Thoracic aorta (tissue), 2 donors: ENCODE measurements around the gene TCF19. TPM values are rescaled to one million over a fixed set of nuclear protein-coding genes. Genes with fewer than 3 reads are reported as not detected.

Experiments
- ATAC-seq: fragments of 150-250 bp; one replicate; pipeline ENCODE4 v1.8.0; 2017; ENCODE audit warnings: low read depth; ENCODE audit not compliant: insufficient number of reproducible peaks, low FRiP score
- DNase-seq: peaks from one replicate; pipeline ENCODE4 v3.0.0-alpha.2; 2020; ENCODE audit warnings: low spot score
- H3K27ac ChIP-seq, 2 donors: fragments of 200-600 bp; sonication (generic); 1 replicate in 1 of 2; 2 replicates in 1 of 2; pipeline ENCODE4 v1.5.1; 2016; ENCODE audit warnings: mild to moderate bottlenecking in 2 of 2, moderate library complexity in 2 of 2
- H3K27me3 ChIP-seq: fragments of 200-600 bp; sonication (generic); replicated peaks from 2 replicates; pipeline ENCODE4 v1.6.0; 2016; ENCODE audit warnings: mild to moderate bottlenecking; ENCODE audit not compliant: insufficient read depth
- H3K36me3 ChIP-seq: fragments of 200-600 bp; sonication (generic); one replicate; pipeline ENCODE4 v1.5.1; 2016
- H3K4me1 ChIP-seq, 2 donors: fragments of 200-600 bp; sonication (generic); 1 replicate in 1 of 2; 2 replicates in 1 of 2; pipeline versions ENCODE4 v1.5.1 to v1.6.0; 2016; ENCODE audit warnings: low read depth in 2 of 2, mild to moderate bottlenecking in 1 of 2; ENCODE audit not compliant: control insufficient read depth in 1 of 2
- H3K4me3 ChIP-seq: fragments of 200-600 bp; sonication (generic); 2 replicates; pipeline ENCODE4 v1.5.1; 2016; ENCODE audit warnings: mild to moderate bottlenecking
- H3K9me3 ChIP-seq: fragments of 200-600 bp; sonication (generic); 2 replicates; pipeline ENCODE4 v1.5.1; 2016
- CTCF ChIP-seq: fragments of 200-600 bp; sonication (generic); IDR thresholded peaks from one replicate; pipeline ENCODE4 v1.5.1; 2019; ENCODE audit warnings: antibody characterized with exemption
- total RNA-seq, 2 donors: library from RNA; depleted of rRNA; stranded (reverse); fragments of >200 nt; gene quantifications; one replicate each; pipeline versions ENCODE4 v1.1.0 to v1.2.3, GENCODE V29; 2016

TCF19 gene
- total RNA-seq, 2 donors from 2014 or later: 1.6 to 15.7 TPM

- H3K4me3 ChIP-seq: no peak overlapping the region
- no peak for DNase-seq
- no peak overlapping the region for H3K27ac ChIP-seq
- H3K36me3 ChIP-seq: peaks cover 9% of the 10 kb centered on the region
- no peak for ATAC-seq
- H3K27me3 ChIP-seq: no peaks in the 10 kb centered on the region
- TF ChIP-seq CTCF: no peak
- peaks cover 9 to 12% of the 10 kb centered on the region in 2 donors for H3K4me1 ChIP-seq
- H3K9me3 ChIP-seq: no peaks in the 10 kb centered on the region
Observed at GRCh38 chr6:31145386-31145785, 13.0 kb upstream of the TCF19 start.

- H3K4me3 ChIP-seq: no peak overlapping the region
- no peak overlapping the region for H3K27ac ChIP-seq
- TF ChIP-seq CTCF: no peak
- no peaks in the 10 kb centered on the region for H3K4me1 ChIP-seq
- H3K36me3 ChIP-seq: peaks cover 11% of the 10 kb centered on the region
- no peaks in the 10 kb centered on the region for H3K9me3 ChIP-seq
- no peak for DNase-seq
- no peak for ATAC-seq
- no peaks in the 10 kb centered on the region for H3K27me3 ChIP-seq
Observed at GRCh38 chr6:31149827-31150447, 8.5 kb upstream of the TCF19 start.

GRCh38 chr6:31152781-31153180 lies 5.6 kb upstream of the TCF19 start:
- Histone ChIP-seq H3K36me3 (peaks cover 5% of the 10 kb centered on the region), H3K4me1 (peaks cover 5 to 12% of the 10 kb centered on the region in 2 donors), H3K4me3 (no peak overlapping the region), H3K27ac (no peak overlapping the region), H3K27me3 (no peaks in the 10 kb centered on the region), H3K9me3 (no peaks in the 10 kb centered on the region)
- TF ChIP-seq CTCF: no peak
- DNase-seq (no peak), ATAC-seq (no peak)

- no peak for TF ChIP-seq CTCF
- Histone ChIP-seq H3K4me1 (peaks cover 5 to 21% of the 10 kb centered on the region in 2 donors), H3K9me3 (no peaks in the 10 kb centered on the region), H3K27ac (no peak overlapping the region), H3K4me3 (no peak overlapping the region), H3K27me3 (no peaks in the 10 kb centered on the region), H3K36me3 (peaks cover 3% of the 10 kb centered on the region)
- ATAC-seq: no peak
- DNase-seq: no peak
Observed at GRCh38 chr6:31154436-31154835, 4.0 kb upstream of the TCF19 start.

GRCh38 chr6:31156641-31157040 lies 1.7 kb upstream of the TCF19 start:
- no peak overlapping the region for H3K4me3 ChIP-seq
- peaks cover 3% of the 10 kb centered on the region for H3K36me3 ChIP-seq
- H3K27me3 ChIP-seq: no peaks in the 10 kb centered on the region
- DNase-seq (no peak), ATAC-seq (no peak)
- H3K27ac ChIP-seq: no peak overlapping the region
- peaks cover 5 to 25% of the 10 kb centered on the region in 2 donors for H3K4me1 ChIP-seq
- TF ChIP-seq CTCF: no peak
- no peaks in the 10 kb centered on the region for H3K9me3 ChIP-seq
